ENCODE results near the gene RDH12.

DNA sequence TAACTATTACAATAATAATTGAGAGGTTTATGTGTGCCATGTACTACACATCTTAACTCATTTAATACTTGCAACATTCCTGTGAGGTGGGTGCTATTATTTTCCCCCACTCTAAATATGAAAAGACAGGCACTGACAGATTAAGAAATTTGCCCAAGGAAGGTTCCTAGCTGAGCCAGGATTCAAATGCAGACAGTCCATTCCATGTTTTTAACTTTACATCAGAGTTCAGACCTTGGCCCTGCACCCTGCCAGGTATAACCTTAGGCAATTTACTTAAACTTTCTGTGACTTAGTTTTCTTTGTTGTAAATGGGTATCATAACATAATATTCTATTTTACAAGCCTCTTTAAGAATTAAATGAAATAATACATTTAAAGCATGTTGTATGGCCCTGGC, 26.6 kb downstream of the RDH12 start:
- TF ChIP-seq, protein P1, sequence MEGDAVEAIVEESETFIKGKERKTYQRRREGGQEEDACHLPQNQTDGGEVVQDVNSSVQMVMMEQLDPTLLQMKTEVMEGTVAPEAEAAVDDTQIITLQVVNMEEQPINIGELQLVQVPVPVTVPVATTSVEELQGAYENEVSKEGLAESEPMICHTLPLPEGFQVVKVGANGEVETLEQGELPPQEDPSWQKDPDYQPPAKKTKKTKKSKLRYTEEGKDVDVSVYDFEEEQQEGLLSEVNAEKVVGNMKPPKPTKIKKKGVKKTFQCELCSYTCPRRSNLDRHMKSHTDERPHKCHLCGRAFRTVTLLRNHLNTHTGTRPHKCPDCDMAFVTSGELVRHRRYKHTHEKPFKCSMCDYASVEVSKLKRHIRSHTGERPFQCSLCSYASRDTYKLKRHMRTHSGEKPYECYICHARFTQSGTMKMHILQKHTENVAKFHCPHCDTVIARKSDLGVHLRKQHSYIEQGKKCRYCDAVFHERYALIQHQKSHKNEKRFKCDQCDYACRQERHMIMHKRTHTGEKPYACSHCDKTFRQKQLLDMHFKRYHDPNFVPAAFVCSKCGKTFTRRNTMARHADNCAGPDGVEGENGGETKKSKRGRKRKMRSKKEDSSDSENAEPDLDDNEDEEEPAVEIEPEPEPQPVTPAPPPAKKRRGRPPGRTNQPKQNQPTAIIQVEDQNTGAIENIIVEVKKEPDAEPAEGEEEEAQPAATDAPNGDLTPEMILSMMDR (conservative IDR thresholded peaks at IDR 0.05): no peak
- no peak for TF ChIP-seq EZH2 (IDR thresholded peaks at IDR 0.05; ENCODE audit: low read depth)

Data from PC-9 (cell line).